Thymus (tissue), 11 donors: Measurements from ENCODE around the gene PPP1R16B. TPM values are rescaled to one million over a fixed set of nuclear protein-coding genes. Genes with fewer than 3 reads are reported as not detected.

Source experiments
- DNase-seq, 9 donors: peaks; one replicate each; pipeline ENCODE4 v3.0.0-alpha.2; 2013; ENCODE audit warnings: low spot score in 9 of 9, low read depth in 6 of 9, missing footprints in 1 of 9
- H3K27ac ChIP-seq, 2 donors: one replicate each; pipeline ENCODE4 v1.5.1; 2013; ENCODE audit warnings: control low read depth in 1 of 2, low read depth in 1 of 2, low read length in 1 of 2, mild to moderate bottlenecking in 1 of 2, moderate library complexity in 1 of 2
- H3K27me3 ChIP-seq, 2 donors: one replicate each; pipeline ENCODE4 v1.5.1; 2013; ENCODE audit warnings: low read length in 1 of 2; ENCODE audit not compliant: control insufficient read depth in 2 of 2, insufficient read depth in 1 of 2
- H3K36me3 ChIP-seq, 2 donors: one replicate each; pipeline ENCODE4 v1.5.1; 2013; ENCODE audit warnings: low read length in 1 of 2, mild to moderate bottlenecking in 1 of 2, moderate library complexity in 1 of 2; ENCODE audit not compliant: control insufficient read depth in 2 of 2, insufficient read depth in 2 of 2
- H3K4me1 ChIP-seq, 2 donors: one replicate each; pipeline ENCODE4 v1.5.1; 2013; ENCODE audit warnings: low read length in 2 of 2; ENCODE audit not compliant: control insufficient read depth in 2 of 2, insufficient read depth in 2 of 2
- H3K4me3 ChIP-seq, 2 donors: one replicate each; pipeline ENCODE4 v1.5.1; 2013; ENCODE audit warnings: low read length in 2 of 2, control low read depth in 1 of 2, mild to moderate bottlenecking in 1 of 2
- H3K9me3 ChIP-seq, 2 donors: one replicate each; pipeline ENCODE4 v1.5.1; 2013; ENCODE audit warnings: low read length in 1 of 2, mild to moderate bottlenecking in 1 of 2; ENCODE audit not compliant: control insufficient read depth in 2 of 2, insufficient read depth in 1 of 2
- whole genome bisulfite sequencing: extraction: QIAGEN DNeasy Blood & Tissue Kit; methylation state at CpG from one replicate; pipeline ENCODE4 v1.1.7; 2013; 5-methylcytosine and 5-hydroxymethylcytosine counted together
- polyA plus RNA-seq: library from polyadenylated mRNA; stranded (reverse); fragments of 200-250 nt; gene quantifications from one replicate; pipeline ENCODE4 v1.2.3, GENCODE V29; 2013
- total RNA-seq: library from RNA; stranded (reverse); fragments of 120-200 nt; gene quantifications from one replicate; pipeline ENCODE4 v1.2.4, GENCODE V29; 2013
- donor health status: healthy.

Gene PPP1R16B
- total and polyA plus RNA-seq, 2 donors, result 13.8 to 16.8 TPM

- 92% methylated on average over 11 of the region's 11 CpGs for WGBS
- no peaks in the 10 kb centered on the region for H3K9me3 ChIP-seq
- H3K27ac ChIP-seq, result peak overlapping the region in 1 of 2 donors; percentile 60
- no peak overlapping the region for H3K4me3 ChIP-seq
- peaks cover 0 to 9% of the 10 kb centered on the region in 2 donors for H3K36me3 ChIP-seq
- peaks cover 6 to 10% of the 10 kb centered on the region in 2 donors for H3K4me1 ChIP-seq
- H3K27me3 ChIP-seq, result no peaks in the 10 kb centered on the region
- no peak for DNase-seq
These were observed 86.8 kb downstream of the PPP1R16B start for GRCh38 chr20:38892091-38892981.

DNA sequence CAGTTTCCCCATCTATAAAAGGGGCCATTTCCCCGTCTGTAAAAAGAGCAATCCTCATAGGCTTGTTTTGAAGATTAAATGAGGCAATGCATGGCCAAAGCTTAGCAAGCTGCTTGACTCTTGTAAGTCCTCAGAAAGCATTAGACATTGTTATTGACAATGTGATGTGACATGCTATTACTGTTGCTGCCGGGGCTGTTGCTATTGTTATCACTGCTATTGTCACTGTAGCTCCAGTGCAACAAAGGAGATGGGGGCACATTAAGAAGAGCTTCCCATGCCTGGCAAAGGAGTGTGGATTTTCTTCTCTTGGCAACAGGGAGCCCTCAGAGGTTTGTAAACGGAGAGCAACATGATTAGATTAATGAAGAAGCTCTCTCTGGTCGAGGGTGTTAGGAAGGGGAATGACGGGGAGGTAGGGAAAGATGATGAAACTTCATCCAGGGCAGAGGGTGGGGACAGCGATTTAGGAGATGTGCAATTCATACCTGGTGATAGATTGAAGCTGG, 87.6 kb downstream of the PPP1R16B start:
- Histone ChIP-seq H3K36me3 (peaks cover 0 to 9% of the 10 kb centered on the region in 2 donors), H3K9me3 (no peaks in the 10 kb centered on the region), H3K4me3 (no peak overlapping the region), H3K27me3 (no peaks in the 10 kb centered on the region), H3K27ac (no peak overlapping the region), H3K4me1 (peaks cover 6 to 10% of the 10 kb centered on the region in 2 donors)
- WGBS, result 77% methylated on average over 6 of the region's 6 CpGs
- DNase-seq, result no peak

GRCh38 chr20:38893565-38894090, 88.1 kb downstream of the PPP1R16B start:
- H3K27me3 ChIP-seq, result no peaks in the 10 kb centered on the region
- no peaks in the 10 kb centered on the region for H3K9me3 ChIP-seq
- 17% methylated on average over 25 of the region's 25 CpGs for WGBS
- H3K4me3 ChIP-seq, result no peak overlapping the region
- H3K4me1 ChIP-seq, result peaks cover 6 to 10% of the 10 kb centered on the region in 2 donors
- DNase-seq, result peak in 7 of 9 donors; percentile 33 to 84 (median 60)
- peaks cover 0 to 9% of the 10 kb centered on the region in 2 donors for H3K36me3 ChIP-seq
- H3K27ac ChIP-seq, result no peak overlapping the region

DNA sequence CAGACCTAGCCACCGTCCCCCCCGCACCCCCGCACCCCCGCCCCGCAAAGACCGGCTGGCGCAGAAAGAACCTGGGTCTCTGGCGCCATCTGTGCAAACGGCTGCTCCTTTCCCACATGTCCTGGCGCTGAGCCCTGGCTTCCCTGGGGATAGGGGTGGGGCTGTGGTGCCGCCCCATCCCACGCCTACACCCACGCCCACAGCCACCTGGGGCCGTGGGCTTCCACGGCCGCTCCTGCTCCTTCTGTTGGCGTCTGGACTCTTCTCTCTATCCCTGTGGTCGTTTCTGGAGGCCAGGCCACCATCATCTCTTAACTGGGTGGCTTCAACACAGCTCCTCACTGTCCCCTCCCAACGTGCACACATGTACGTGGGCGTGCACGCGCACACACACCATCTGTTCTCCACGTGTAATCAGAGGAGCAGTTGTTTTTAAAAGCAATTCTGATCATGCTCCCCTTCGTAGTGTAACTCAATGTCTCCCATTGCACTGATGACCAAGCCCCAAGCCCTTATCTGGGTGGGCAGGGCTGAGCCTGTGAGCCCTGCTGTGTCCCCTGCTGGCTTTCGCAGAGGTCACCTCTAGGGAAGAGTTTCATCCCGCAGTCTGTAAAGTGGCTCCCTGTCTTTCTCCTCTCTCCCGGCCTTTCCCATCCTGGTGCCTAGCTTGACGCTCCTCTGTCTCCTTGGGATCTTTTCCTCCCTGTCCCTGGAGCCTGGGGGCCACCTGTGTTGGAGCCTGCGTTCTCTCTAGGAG, 88.8 kb downstream of the PPP1R16B start:
- no peaks in the 10 kb centered on the region for H3K27me3 ChIP-seq
- H3K36me3 ChIP-seq, result peaks cover 0 to 12% of the 10 kb centered on the region in 2 donors
- H3K4me3 ChIP-seq, result no peak overlapping the region
- no peak for DNase-seq
- no peak overlapping the region for H3K27ac ChIP-seq
- WGBS, result 47% methylated on average over 30 of the region's 30 CpGs
- peaks cover 6 to 10% of the 10 kb centered on the region in 2 donors for H3K4me1 ChIP-seq
- no peaks in the 10 kb centered on the region for H3K9me3 ChIP-seq

DNA sequence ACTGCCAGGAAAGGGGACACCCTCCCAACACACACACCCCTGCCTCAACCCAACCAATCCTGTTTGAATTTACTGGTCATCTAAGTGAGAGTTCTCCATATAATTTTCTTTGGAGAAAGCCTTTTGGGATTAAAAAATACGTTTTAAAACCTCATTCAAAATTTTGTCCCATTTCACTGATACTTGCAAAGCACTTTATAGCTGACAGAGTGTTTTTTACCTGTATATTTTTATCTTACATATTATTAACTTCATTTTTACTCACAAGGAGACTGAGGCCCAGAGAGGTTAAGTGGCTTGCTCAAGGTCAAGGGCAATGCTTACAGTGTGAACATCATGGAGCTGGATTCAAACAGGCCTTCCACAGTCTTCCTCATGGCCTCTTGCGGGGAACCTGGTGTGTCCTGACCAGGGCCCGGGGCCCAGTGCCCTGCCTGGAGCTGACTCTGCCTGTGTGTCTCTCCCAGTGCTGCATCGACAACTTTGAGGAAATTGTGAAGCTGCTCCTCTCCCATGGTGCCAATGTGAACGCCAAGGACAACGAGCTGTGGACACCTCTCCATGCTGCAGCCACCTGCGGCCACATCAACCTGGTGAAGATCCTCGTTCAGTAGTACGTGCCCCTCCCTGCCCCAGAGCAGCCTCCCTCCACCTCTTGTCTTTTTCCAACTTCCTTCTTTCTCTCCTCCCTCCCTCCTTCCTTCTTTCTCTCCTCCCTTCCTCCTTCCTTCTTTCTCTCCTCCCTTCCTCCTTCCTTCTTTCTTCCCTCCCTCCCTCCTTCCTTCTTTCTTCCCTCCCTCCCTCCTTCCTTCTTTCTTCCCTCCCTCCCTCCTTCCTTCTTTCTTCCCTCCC, 89.8 kb downstream of the PPP1R16B start:
- Histone ChIP-seq H3K36me3 (peaks cover 0 to 10% of the 10 kb centered on the region in 2 donors), H3K27ac (no peak overlapping the region), H3K4me1 (peaks cover 6 to 10% of the 10 kb centered on the region in 2 donors), H3K9me3 (no peaks in the 10 kb centered on the region), H3K4me3 (no peak overlapping the region), H3K27me3 (no peaks in the 10 kb centered on the region)
- DNase-seq, result no peak
- 94% methylated on average over 9 of the region's 9 CpGs for WGBS

DNA sequence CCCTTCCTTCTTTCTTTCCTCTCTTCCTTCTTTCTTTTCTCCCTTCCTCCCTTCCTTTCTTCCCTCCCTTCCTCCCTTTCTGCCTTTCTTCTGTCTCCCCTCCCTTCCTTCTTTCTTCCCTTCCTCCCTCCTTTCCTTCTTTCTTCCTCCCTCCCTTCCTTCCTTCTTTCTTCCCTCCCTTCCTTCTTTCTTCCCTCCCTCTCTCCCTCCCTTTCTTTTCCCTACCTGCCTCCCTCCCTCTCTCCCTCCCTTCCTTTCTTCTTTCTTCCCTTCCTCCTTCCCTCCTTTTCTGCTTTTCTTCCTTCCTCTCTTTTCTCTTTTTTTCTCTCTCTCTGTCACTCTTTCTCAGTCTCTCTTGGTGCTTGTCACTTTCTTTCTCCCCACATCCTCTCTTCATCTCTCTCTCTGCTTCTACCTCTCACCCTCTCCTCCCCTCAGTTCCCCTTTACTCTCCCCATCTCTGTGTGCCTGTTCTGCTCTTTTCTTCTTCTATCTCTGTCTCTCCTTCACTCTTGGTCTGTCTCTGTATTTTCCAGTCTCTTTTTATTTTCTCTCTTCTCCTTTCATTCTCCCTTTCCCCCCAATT, 90.6 kb downstream of the PPP1R16B start:
- Histone ChIP-seq H3K9me3 (no peaks in the 10 kb centered on the region), H3K36me3 (peaks cover 0 to 9% of the 10 kb centered on the region in 2 donors)
- no peak for DNase-seq

DNA sequence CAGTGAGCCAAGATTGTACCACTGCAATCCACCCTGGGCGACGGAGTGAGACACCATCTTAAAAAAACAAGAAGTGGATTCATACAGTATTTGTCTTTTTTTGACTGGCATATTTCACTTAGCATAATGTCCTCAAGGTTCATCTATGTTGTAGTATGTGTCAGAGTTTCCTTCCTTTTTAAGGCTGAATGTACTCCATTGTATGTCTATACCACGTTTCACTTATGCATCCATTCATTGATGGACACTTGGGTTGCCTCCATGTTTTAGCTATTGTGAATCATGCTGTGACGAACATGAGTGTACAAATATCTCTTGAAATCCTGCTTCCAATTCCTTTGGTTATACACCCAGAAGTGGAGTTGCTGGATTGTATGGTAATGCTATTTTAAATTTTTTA, 91.8 kb downstream of the PPP1R16B start:
- no peak for DNase-seq
- peaks cover 6 to 10% of the 10 kb centered on the region in 2 donors for H3K4me1 ChIP-seq
- H3K27me3 ChIP-seq, result no peaks in the 10 kb centered on the region
- H3K9me3 ChIP-seq, result no peaks in the 10 kb centered on the region
- H3K4me3 ChIP-seq, result no peak overlapping the region
- WGBS, result 97% methylated on average over 4 of the region's 4 CpGs
- H3K36me3 ChIP-seq, result peaks cover 6 to 12% of the 10 kb centered on the region in 2 donors
- H3K27ac ChIP-seq, result no peak overlapping the region

More for the DNA sequence above, 90.6 kb downstream of the PPP1R16B start:
- H3K4me3 ChIP-seq, result no peak overlapping the region
- H3K27ac ChIP-seq, result no peak overlapping the region
- H3K27me3 ChIP-seq, result no peaks in the 10 kb centered on the region
- peaks cover 6 to 10% of the 10 kb centered on the region in 2 donors for H3K4me1 ChIP-seq

GRCh38 chr20:38900606-38901005, 95.1 kb downstream of the PPP1R16B start:
- H3K27me3 ChIP-seq, result no peaks in the 10 kb centered on the region
- H3K27ac ChIP-seq, result no peak overlapping the region
- peaks cover 15 to 43% of the 10 kb centered on the region in 2 donors for H3K36me3 ChIP-seq
- no peak overlapping the region for H3K4me3 ChIP-seq
- no peaks in the 10 kb centered on the region for H3K4me1 ChIP-seq
- H3K9me3 ChIP-seq, result no peaks in the 10 kb centered on the region
- DNase-seq, result no peak
- 97% methylated on average over 13 of the region's 13 CpGs for WGBS
